Hepatocyte (in vitro differentiated cells): ENCODE results near the gene CELA1. TPM values are rescaled to one million over a fixed set of nuclear protein-coding genes. Genes with fewer than 3 reads are reported as not detected.
A peak's percentile ranks its signal among the peaks of the same experiment; 100 is the strongest.
"Not testable (repeated sequence)": the region's sequence is repeated elsewhere in the genome, so short reads cannot be mapped to it uniquely, and the experiment has no call there.

Source experiments
- DNase-seq: peaks from one replicate; pipeline ENCODE4 v3.0.0-alpha.2; 2016; ENCODE audit warnings: low spot score
- H2AFZ ChIP-seq: fragments of 200-600 bp; sonication (generic); 2 replicates; pipeline ENCODE4 v1.6.0; 2016; ENCODE audit warnings: antibody characterized with exemption, mild to moderate bottlenecking
- H3K27ac ChIP-seq: fragments of 200-600 bp; sonication (generic); 2 replicates; pipeline ENCODE4 v1.5.1; 2016; ENCODE audit warnings: mild to moderate bottlenecking
- H3K27me3 ChIP-seq: fragments of 200-600 bp; sonication (generic); 2 replicates; pipeline ENCODE4 v1.6.1; 2016
- H3K36me3 ChIP-seq: fragments of 200-600 bp; sonication (generic); replicated peaks from 2 replicates; pipeline ENCODE4 v1.5.1; 2016; ENCODE audit warnings: low read depth; ENCODE audit not compliant: insufficient read depth
- H3K4me1 ChIP-seq: fragments of 200-600 bp; sonication (generic); 2 replicates; pipeline ENCODE4 v1.5.1; 2016; ENCODE audit warnings: mild to moderate bottlenecking, moderate library complexity; ENCODE audit not compliant: insufficient read depth
- H3K4me2 ChIP-seq: fragments of 200-600 bp; sonication (generic); 2 replicates; pipeline ENCODE4 v1.6.0; 2016
- H3K4me3 ChIP-seq: fragments of 200-600 bp; sonication (generic); 2 replicates; pipeline ENCODE4 v1.5.1; 2016; ENCODE audit warnings: mild to moderate bottlenecking
- H3K79me2 ChIP-seq: fragments of 200-600 bp; sonication (generic); 2 replicates; pipeline ENCODE4 v1.6.0; 2017; ENCODE audit warnings: mild to moderate bottlenecking
- H3K9me2 ChIP-seq: fragments of 200-600 bp; sonication (generic); replicated peaks from 2 replicates; pipeline ENCODE4 v1.6.0; 2017; ENCODE audit warnings: mild to moderate bottlenecking; ENCODE audit not compliant: insufficient read depth
- H3K9me3 ChIP-seq: fragments of 200-600 bp; sonication (generic); 2 replicates; pipeline ENCODE4 v1.5.1; 2016; ENCODE audit warnings: low read depth, mild to moderate bottlenecking
- H4K20me1 ChIP-seq: fragments of 200-600 bp; sonication (generic); 2 replicates; pipeline ENCODE4 v1.6.0; 2016; ENCODE audit warnings: mild to moderate bottlenecking; ENCODE audit not compliant: insufficient read depth, poor library complexity, severe bottlenecking
- CTCF ChIP-seq: fragments of 200-600 bp; sonication (generic); IDR thresholded peaks from 2 replicates; pipeline ENCODE4 v1.5.1; 2016; ENCODE audit warnings: antibody characterized with exemption, mild to moderate bottlenecking; ENCODE audit not compliant: poor library complexity
- EZH2 ChIP-seq: fragments of 200-600 bp; sonication (generic); IDR thresholded peaks from 2 replicates; pipeline ENCODE4 v1.6.1; 2016; ENCODE audit warnings: antibody characterized with exemption, mild to moderate bottlenecking, borderline replicate concordance
- EZH2phosphoT487 ChIP-seq: fragments of 200-600 bp; sonication (generic); IDR thresholded peaks from one replicate; pipeline ENCODE4 v1.6.1; 2018; ENCODE audit warnings: antibody characterized with exemption, mild to moderate bottlenecking, low read depth, moderate library complexity; ENCODE audit not compliant: unreplicated experiment, severe bottlenecking
- WGBS: methylation state at CpG from one replicate; pipeline ENCODE4 v1.1.6; 2016; ENCODE audit warnings: low lambda C conversion rate; ENCODE audit errors: missing lambda C conversion rate; 5-methylcytosine and 5-hydroxymethylcytosine counted together
- polyA plus RNA-seq: library from polyadenylated mRNA; unstranded; fragments of >200 nt; fragmentation: Nextera tagmentation; extraction: Ambion mirVana; gene quantifications from 2 replicates; pipeline ENCODE4 v1.2.1, GENCODE V29; 2016
- total RNA-seq: library from RNA; depleted of rRNA; stranded (reverse); fragments of >200 nt; gene quantifications from 2 replicates; pipeline ENCODE4 v1.2.3, GENCODE V29; 2014

The CELA1 gene
- total and polyA plus RNA-seq, 2 experiments from 2014 or later = not detected

GRCh38 chr12:51307655-51308593, 38.6 kb downstream of the CELA1 start:
- H3K36me3 ChIP-seq = no peaks in the 10 kb centered on the region
- peak overlapping the region; percentile 80 for H3K27ac ChIP-seq
- H3K79me2 ChIP-seq = no peaks in the 10 kb centered on the region
- no peaks in the 10 kb centered on the region for H3K27me3 ChIP-seq
- H3K4me1 ChIP-seq = no peaks in the 10 kb centered on the region
- H3K9me3 ChIP-seq = no peaks in the 10 kb centered on the region
- no peak overlapping the region for H2AFZ ChIP-seq
- H3K4me3 ChIP-seq = no peak overlapping the region
- peak overlapping the region; percentile 36 for H3K4me2 ChIP-seq
- TF ChIP-seq CTCF (no peak), EZH2 (no peak), EZH2phosphoT487 (no peak)
- no peaks in the 10 kb centered on the region for H4K20me1 ChIP-seq
- DNase-seq = peak; percentile 64
- 81% methylated on average over 6 of the region's 6 CpGs for WGBS
- H3K9me2 ChIP-seq = no peaks in the 10 kb centered on the region

- no peak overlapping the region for H2AFZ ChIP-seq
- H3K4me2 ChIP-seq = no peak overlapping the region
- 97% methylated on average over 5 of the region's 5 CpGs for WGBS
- DNase-seq = no peak
- no peaks in the 10 kb centered on the region for H3K27me3 ChIP-seq
- no peaks in the 10 kb centered on the region for H3K9me2 ChIP-seq
- no peak overlapping the region for H3K4me3 ChIP-seq
- no peaks in the 10 kb centered on the region for H3K36me3 ChIP-seq
- no peaks in the 10 kb centered on the region for H3K9me3 ChIP-seq
- H3K4me1 ChIP-seq = no peaks in the 10 kb centered on the region
- TF ChIP-seq EZH2phosphoT487 (no peak), CTCF (no peak), EZH2 (no peak)
- no peak overlapping the region for H3K27ac ChIP-seq
- H4K20me1 ChIP-seq = no peaks in the 10 kb centered on the region
- H3K79me2 ChIP-seq = no peaks in the 10 kb centered on the region
Observed at GRCh38 chr12:51306507-51306906, 40.0 kb downstream of the CELA1 start.

GRCh38 chr12:51300768-51301167, 45.7 kb downstream of the CELA1 start:
- H3K9me3 ChIP-seq, H4K20me1 ChIP-seq, H3K4me1 ChIP-seq, DNase-seq, H3K4me2 ChIP-seq, H3K36me3 ChIP-seq, H3K79me2 ChIP-seq, H3K4me3 ChIP-seq, H3K27ac ChIP-seq, H2AFZ ChIP-seq, H3K9me2 ChIP-seq, H3K27me3 ChIP-seq: not testable (repeated sequence)
- 87% methylated on average over 10 of the region's 10 CpGs for WGBS

- Histone ChIP-seq H3K9me3 (no peaks in the 10 kb centered on the region), H3K9me2 (no peaks in the 10 kb centered on the region), H3K27ac (no peak overlapping the region), H3K36me3 (no peaks in the 10 kb centered on the region), H2AFZ (no peak overlapping the region), H3K4me2 (no peak overlapping the region), H4K20me1 (no peaks in the 10 kb centered on the region), H3K27me3 (no peaks in the 10 kb centered on the region), H3K4me1 (no peaks in the 10 kb centered on the region), H3K79me2 (no peaks in the 10 kb centered on the region), H3K4me3 (no peak overlapping the region)
- no peak for DNase-seq
- WGBS = 78% methylated on average over 5 of the region's 5 CpGs
- no peak for TF ChIP-seq EZH2phosphoT487
- no peak for TF ChIP-seq CTCF
- TF ChIP-seq EZH2 = no peak
Observed at GRCh38 chr12:51295651-51296050, 50.8 kb downstream of the CELA1 start.

GRCh38 chr12:51294097-51294496, 52.4 kb downstream of the CELA1 start:
- not testable (repeated sequence) for H3K79me2 ChIP-seq, H3K36me3 ChIP-seq, H3K4me3 ChIP-seq, DNase-seq, H4K20me1 ChIP-seq, H3K9me3 ChIP-seq, H2AFZ ChIP-seq, H3K27ac ChIP-seq, H3K4me2 ChIP-seq, H3K4me1 ChIP-seq, H3K9me2 ChIP-seq, H3K27me3 ChIP-seq
- 94% methylated on average over 10 of the region's 10 CpGs for WGBS
